RWPE2 (cell line): Measurements from ENCODE around the gene RNF112.

Experiments used
- ATAC-seq: fragments of 200-7000 bp; cut with Tn5 transposase; 3 replicates; pipeline ENCODE4 v1.9.1; 2021; ENCODE audit warnings: low read depth
- DNase-seq: peaks from one replicate; pipeline ENCODE4 v3.0.0-alpha.2; 2020; ENCODE audit warnings: low spot score
- H3K27ac ChIP-seq: fragments of 450-650 bp; 2 replicates; pipeline ENCODE4 v1.5.1; 2017; ENCODE audit warnings: mild to moderate bottlenecking; ENCODE audit not compliant: poor library complexity, severe bottlenecking
- H3K27me3 ChIP-seq: fragments of 250-450 bp; sonication (Bioruptor Pico); 2 replicates; pipeline ENCODE4 v1.5.1; 2021; ENCODE audit warnings: mild to moderate bottlenecking, moderate library complexity; ENCODE audit not compliant: insufficient read depth, poor library complexity, severe bottlenecking
- H3K36me3 ChIP-seq: fragments of 250-450 bp; sonication (Bioruptor Pico); 2 replicates; pipeline ENCODE4 v1.5.1; 2020; ENCODE audit warnings: low read depth, mild to moderate bottlenecking, moderate library complexity
- H3K4me1 ChIP-seq: fragments of 250-450 bp; sonication (Bioruptor Pico); 2 replicates; pipeline ENCODE4 v1.5.1; 2021; ENCODE audit warnings: mild to moderate bottlenecking, moderate library complexity; ENCODE audit not compliant: insufficient read depth, poor library complexity, severe bottlenecking
- H3K4me3 ChIP-seq: fragments of 250-450 bp; sonication (Bioruptor Pico); 2 replicates; pipeline ENCODE4 v1.5.1; 2021; ENCODE audit warnings: mild to moderate bottlenecking, moderate library complexity; ENCODE audit not compliant: severe bottlenecking
- H3K9me3 ChIP-seq: fragments of 250-450 bp; sonication (Bioruptor Pico); 2 replicates; pipeline ENCODE4 v1.5.1; 2021; ENCODE audit warnings: mild to moderate bottlenecking, moderate library complexity; ENCODE audit not compliant: severe bottlenecking
- TF ChIP-seq, protein P1 (sequence below): fragments of 450-650 bp; IDR thresholded peaks from one replicate; pipeline ENCODE4 v1.5.1; 2017; ENCODE audit warnings: mild to moderate bottlenecking, moderate library complexity; ENCODE audit not compliant: poor library complexity, severe bottlenecking

The RNF112 gene

DNA sequence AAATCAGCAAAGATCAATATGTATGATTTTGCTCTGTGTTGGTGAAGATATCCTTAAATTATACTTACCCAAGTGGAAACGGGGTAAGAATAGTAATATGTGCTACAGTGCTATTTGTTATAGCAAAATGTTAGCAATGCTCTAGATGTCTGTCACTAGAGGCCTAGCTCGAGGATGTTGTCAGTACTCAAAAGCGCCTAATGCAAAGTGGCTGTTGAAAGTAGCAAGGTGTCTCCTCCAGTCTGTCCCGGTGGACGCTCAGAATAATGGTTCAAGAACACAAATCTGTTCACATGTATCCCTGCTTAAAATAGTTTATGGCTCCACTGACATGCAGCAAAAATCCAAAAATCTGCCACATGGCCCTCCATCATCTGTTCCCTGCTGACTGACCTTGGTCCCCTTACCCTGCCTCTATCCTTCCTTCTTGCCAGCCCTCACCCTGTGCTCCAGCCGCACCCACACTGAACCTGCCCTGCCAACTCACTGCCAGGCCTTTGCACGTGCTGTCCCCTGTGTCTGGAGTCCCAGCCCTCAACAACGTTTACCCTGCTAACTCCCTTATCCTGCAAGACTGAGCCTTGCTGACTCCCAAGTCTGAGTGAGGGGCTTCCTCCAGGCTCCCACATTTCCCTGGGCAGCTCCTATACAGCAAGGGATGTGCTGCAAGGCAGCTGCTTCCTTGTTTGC, 9.6 kb upstream of the RNF112 start:
- no peak overlapping the region for H3K27ac ChIP-seq
- peaks cover 10% of the 10 kb centered on the region for H3K4me1 ChIP-seq
- no peaks in the 10 kb centered on the region for H3K9me3 ChIP-seq
- no peaks in the 10 kb centered on the region for H3K36me3 ChIP-seq
- ATAC-seq (no peak), DNase-seq (no peak)
- H3K4me3 ChIP-seq, result no peak overlapping the region
- no peaks in the 10 kb centered on the region for H3K27me3 ChIP-seq
- TF ChIP-seq, protein P1, sequence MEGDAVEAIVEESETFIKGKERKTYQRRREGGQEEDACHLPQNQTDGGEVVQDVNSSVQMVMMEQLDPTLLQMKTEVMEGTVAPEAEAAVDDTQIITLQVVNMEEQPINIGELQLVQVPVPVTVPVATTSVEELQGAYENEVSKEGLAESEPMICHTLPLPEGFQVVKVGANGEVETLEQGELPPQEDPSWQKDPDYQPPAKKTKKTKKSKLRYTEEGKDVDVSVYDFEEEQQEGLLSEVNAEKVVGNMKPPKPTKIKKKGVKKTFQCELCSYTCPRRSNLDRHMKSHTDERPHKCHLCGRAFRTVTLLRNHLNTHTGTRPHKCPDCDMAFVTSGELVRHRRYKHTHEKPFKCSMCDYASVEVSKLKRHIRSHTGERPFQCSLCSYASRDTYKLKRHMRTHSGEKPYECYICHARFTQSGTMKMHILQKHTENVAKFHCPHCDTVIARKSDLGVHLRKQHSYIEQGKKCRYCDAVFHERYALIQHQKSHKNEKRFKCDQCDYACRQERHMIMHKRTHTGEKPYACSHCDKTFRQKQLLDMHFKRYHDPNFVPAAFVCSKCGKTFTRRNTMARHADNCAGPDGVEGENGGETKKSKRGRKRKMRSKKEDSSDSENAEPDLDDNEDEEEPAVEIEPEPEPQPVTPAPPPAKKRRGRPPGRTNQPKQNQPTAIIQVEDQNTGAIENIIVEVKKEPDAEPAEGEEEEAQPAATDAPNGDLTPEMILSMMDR, result no peak

DNA sequence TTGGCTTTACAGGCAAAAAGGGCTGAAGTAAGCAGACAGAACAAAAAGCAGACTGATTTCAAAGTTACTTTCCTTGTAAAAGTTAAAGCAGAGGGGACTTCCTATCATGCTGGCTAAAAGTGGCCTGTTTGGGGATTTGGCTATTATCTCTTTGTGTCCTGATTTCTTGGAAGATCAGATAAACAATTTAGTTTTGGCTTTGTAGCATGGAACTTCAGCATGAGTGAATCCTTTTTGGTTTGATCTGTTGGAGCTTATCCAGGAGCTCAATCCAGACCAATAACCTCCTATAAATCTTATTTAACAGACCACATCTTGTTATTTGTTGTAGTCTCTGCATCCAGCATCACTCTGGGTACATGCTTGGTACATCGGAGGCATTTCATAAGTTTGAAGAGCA, 8.9 kb upstream of the RNF112 start:
- DNase-seq, result no peak
- Histone ChIP-seq H3K27me3 (no peaks in the 10 kb centered on the region), H3K27ac (no peak overlapping the region), H3K4me1 (peaks cover 10% of the 10 kb centered on the region), H3K36me3 (no peaks in the 10 kb centered on the region), H3K4me3 (no peak overlapping the region), H3K9me3 (no peaks in the 10 kb centered on the region)
- no peak for ATAC-seq
- TF ChIP-seq, protein P1, result no peak

DNA sequence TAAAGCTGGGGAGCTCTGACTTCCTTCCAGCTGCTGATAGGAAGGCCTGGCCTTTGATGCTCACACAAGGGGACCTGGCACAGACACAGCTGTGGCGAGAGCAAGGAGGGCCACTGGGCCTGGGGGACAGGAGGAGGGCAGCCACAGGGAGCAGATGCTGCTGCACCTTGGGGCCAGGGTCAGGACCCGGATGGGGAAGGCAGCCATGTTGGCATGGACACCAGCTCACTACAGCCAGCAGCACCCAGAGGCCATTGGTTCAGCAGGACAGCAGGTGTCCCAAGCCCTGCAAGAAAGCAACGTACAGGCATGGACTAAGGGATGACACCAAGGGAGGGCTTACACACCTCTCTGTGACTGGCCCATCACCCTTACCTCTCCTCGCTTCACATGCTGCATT, 8.0 kb upstream of the RNF112 start:
- Histone ChIP-seq H3K4me3 (no peak overlapping the region), H3K9me3 (no peaks in the 10 kb centered on the region), H3K27me3 (no peaks in the 10 kb centered on the region), H3K27ac (no peak overlapping the region), H3K36me3 (no peaks in the 10 kb centered on the region), H3K4me1 (peaks cover 7% of the 10 kb centered on the region)
- TF ChIP-seq, protein P1, result no peak
- DNase-seq, result no peak
- ATAC-seq, result no peak

DNA sequence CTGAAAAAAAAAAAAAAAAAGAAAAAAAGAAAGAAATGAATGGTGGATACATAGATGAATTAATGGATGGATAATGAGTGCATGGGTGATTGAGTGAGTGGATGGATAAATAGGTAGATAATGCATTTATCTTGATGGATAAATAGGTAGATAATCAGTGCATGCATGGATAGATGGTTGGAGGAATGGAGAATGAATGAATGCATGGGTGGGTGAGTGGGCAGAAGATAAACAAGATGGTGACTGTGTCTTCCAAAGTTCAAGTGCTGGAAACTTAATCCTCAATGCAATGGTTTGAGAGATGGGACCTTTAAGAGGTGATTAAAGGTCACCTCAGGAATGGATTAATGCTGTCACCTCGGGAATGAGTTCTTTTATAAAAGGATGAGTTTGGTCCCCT, 6.8 kb upstream of the RNF112 start:
- Histone ChIP-seq H3K9me3 (no peaks in the 10 kb centered on the region), H3K4me1 (peaks cover under 1% of the 10 kb centered on the region), H3K4me3 (no peak overlapping the region), H3K27me3 (no peaks in the 10 kb centered on the region), H3K27ac (no peak overlapping the region), H3K36me3 (no peaks in the 10 kb centered on the region)
- DNase-seq (no peak), ATAC-seq (no peak)
- TF ChIP-seq, protein P1, result no peak

DNA sequence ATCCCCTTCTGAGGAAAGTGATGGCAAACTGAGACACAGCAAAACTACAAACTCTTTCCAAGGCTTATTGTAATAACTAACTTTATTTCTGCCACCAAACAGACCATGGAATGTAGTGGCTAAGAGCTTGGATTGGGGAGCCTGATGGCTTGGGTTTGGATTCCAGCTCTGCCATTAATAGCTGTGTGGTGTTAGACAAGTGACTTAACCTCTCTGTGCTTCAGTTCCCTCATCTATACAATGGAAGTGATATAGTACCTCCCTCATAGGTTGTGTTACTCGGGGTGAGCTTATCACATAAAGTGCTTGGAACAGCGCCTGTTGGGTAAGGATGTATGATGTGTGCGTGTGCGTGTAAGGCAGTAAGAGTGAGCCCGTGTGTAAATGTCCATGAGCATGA, 5.9 kb upstream of the RNF112 start:
- ATAC-seq, result no peak
- TF ChIP-seq, protein P1, result no peak
- no peak overlapping the region for H3K27ac ChIP-seq
- DNase-seq, result no peak
- H3K27me3 ChIP-seq, result no peaks in the 10 kb centered on the region
- no peak overlapping the region for H3K4me3 ChIP-seq
- H3K36me3 ChIP-seq, result no peaks in the 10 kb centered on the region
- peaks cover 7% of the 10 kb centered on the region for H3K4me1 ChIP-seq
- no peaks in the 10 kb centered on the region for H3K9me3 ChIP-seq
